HG02938 (cell line): ENCODE measurements around the gene ZNF823.
"Not testable (repeated sequence)": the region's sequence is repeated elsewhere in the genome, so short reads cannot be mapped to it uniquely, and the experiment has no call there.

ENCODE experiments used
- ATAC-seq: cut with Tn5 transposase; IDR thresholded peaks from one replicate; pipeline ENCODE4 v1.9.1; 2021; ENCODE audit warnings: mild to moderate bottlenecking, moderate library complexity; ENCODE audit not compliant: unreplicated experiment

ZNF823 gene

GRCh38 chr19:11684987-11685675 is 53.6 kb downstream of the ZNF823 start:
- no peak for ATAC-seq

DNA sequence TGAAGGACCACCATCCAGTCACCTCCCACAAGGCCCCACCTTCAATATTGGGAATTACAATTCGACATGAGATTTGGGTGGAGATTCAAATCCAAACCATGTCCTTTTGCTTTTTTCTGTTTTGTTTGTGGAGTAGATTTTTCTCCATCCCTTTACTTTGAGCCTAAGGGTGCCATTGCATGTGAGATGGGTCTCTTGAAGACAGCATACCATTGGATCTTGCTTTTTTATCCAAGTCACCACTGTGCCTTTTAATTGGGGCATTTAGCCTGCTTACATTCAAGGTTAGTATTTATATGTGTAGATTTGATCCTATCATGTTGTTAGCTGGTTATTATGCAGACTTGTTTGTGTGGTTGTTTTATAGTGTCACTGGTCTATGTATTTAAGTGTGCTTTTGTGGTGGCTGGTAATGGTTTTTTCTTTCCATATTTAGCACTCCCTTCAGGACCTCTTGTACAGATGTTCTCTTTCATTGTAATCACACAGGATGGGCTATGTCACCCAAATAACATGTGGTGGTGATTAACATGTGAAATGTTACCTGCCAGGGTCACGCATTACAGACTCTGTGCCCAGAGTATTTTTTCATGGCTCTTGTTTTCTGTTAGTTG is 58.0 kb downstream of the ZNF823 start:
- no peak for ATAC-seq

DNA sequence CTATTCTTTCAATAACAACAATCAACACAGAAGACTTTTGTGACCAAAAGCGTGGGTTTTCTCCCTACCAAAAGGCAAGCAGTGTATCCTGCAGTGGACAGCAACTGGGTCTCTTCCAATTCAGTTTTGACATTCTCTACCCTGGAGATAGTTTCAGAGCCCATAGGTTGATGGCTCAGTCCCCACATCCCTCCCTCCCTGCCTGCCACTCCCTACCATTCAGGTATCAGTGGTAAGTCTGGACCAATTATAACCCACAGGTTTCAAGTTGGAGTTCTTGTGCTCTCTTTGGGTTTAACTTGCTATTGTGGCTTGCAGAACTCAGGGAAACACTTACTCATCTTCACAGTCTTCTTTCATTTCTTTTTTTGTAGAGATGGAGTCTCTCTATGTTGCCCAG is 60.2 kb downstream of the ZNF823 start:
- no peak for ATAC-seq

DNA sequence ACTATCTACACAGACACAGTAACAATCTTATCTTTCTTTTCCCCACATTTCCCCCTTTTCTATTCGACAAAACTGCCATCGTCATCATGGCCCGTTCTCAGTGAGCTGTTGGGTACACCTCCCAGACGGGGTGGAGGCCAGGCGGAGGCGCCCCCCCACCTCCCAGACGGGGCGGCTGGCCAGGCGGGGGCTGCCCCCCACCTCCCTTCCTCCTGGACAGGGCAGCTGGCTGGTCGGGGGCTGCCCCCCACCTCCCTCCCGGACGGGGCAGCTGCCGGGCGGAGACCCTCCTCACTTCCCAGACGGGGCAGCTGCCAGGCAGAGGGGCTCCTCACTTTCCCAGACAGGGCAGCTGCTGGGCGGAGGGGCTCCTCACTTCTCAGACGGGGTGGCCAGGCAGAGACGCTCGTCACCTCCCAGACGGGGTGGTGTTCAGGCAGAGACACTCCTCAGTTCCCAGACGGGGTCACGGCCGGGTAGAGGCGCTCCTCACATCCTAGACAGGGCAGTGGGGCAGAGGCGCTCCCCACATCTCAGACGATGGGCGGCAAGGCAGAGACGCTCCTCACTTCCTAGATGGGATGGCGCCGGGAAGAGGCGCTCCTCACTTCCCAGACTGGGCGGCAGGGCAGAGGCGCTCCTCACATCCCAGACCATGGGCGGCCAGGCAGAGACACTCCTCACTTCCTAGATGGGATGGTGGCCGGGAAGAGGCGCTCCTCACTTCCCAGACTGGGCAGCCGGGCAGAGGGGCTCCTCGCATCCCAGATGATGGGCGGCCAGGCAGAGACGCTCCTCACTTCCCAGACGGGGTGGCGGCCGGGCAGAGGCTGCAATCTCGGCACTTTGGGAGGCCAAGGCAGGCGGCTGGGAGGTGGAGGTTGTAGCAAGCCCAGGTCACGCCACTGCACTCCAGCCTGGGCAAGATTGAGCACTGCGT is 61.8 kb downstream of the ZNF823 start:
- ATAC-seq = not testable (repeated sequence)

GRCh38 chr19:11675569-11675968 is 63.2 kb downstream of the ZNF823 start:
- no peak for ATAC-seq

DNA sequence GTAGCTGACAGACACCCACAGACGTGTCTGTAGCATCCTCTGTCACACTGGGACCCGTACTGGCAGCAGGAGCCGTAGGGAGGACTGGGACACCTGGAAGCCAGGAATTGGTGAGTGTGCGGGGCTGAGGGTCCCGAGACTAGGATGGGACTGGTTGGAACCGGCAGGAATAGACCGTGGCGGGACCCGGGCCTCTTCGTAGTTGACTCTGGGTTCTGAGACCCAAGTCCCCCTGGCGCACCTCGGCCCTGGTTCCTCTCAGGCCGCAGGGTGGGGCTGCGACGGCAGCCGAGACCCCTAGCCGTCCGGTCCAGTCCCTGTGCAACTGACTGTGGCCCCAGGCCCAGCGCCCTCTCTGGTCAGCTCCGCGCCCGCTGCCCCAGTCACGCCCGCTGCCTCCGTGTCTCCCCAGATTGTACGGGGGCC is 64.7 kb downstream of the ZNF823 start:
- ATAC-seq = no peak

DNA sequence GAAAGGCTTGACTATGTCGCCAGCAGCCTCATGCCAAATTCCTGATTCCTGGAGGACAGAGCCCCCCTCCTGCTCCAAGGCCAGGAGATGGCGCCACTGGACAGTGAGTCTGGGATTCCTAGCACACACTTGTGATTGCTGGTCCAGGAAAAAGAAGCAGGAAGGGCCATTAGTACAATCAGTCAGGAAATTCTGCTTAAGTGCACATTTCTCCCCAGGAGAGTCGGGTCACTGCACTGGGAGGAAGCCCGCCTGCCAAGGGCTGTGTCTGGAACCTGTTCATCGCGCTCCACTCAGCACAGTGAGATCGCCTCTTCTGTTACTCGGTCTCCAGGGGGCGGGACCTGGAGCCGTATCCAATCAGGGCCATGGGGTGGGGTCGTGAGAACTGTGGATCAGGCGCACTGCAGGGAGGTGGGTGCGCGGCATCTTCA is 65.1 kb downstream of the ZNF823 start:
- ATAC-seq = no peak
